GM21381 (cell line): Measurements from ENCODE around the gene ID1.
"Not testable (repeated sequence)": the region's sequence is repeated elsewhere in the genome, so short reads cannot be mapped to it uniquely, and the experiment has no call there.

Source experiments
- ATAC-seq: cut with Tn5 transposase; IDR thresholded peaks from one replicate; pipeline ENCODE4 v1.9.1; 2021; ENCODE audit warnings: mild to moderate bottlenecking, moderate library complexity; ENCODE audit not compliant: unreplicated experiment

The ID1 gene

DNA sequence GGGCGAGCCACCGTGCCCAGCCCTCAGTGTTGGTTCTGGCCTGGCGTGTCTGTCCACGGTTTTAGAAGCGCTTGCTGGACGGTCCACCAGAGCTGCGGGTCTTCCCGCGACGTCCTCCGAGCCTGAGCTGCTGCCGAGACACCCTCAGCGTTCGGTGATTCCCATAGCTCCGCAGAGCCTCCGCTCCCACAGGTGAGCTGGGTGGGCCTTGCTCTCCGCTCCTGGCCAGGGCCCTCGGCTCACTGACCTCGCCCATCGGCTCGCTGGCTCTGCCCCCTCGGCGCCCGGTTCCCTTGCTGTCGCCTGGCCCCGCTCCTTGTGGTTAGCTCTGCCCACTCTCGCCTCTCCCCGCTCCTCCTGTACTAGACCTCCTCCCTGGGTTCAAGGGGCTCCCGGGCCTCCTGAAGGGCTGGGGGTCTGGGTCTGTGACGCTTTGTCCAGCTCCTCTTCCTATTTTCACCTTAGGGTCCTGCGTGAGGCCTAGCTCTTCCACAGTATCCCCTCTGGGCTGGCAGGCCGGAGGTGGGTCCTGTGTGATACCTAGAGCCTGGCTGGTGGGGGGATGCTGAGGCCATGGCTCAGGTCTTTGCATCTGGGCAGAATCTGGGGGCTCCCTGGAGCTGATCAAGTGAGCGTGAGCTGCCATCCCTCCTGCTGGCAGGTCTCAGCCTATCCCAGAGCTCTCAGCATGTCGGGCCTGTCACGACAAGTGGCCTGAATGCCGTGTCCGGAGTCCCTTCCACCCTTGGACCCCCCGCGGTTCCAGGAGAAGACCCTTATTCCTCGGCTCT is 27.7 kb downstream of the ID1 start:
- ATAC-seq = no peak

DNA sequence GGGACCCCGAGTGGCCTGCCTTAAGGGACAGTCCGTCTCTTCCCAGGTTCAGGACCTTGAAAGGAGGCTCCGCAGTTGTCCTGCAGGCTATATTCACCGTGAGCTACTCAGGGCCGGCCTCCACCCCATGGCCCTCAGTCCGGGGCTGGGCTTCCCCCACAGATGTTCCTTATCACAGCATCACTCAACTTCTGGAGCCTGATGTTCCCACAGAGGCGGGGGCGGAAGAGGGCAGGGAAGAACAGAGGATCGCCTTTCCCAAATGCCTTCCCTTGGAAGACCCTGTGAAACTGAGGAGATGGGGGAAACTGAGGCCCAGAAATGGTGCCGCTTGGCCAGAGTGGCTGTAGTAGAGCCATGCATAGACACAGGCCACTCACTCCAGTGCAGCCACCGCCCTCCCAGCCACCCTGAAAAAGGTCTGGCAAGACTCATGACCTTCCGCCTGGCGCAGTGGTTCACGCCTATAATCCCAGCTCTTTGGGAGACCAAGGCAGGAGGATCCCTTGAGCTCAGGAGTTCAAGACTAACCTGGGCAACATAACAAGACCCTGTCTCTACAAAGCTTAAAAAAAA is 28.3 kb downstream of the ID1 start:
- ATAC-seq = no peak

DNA sequence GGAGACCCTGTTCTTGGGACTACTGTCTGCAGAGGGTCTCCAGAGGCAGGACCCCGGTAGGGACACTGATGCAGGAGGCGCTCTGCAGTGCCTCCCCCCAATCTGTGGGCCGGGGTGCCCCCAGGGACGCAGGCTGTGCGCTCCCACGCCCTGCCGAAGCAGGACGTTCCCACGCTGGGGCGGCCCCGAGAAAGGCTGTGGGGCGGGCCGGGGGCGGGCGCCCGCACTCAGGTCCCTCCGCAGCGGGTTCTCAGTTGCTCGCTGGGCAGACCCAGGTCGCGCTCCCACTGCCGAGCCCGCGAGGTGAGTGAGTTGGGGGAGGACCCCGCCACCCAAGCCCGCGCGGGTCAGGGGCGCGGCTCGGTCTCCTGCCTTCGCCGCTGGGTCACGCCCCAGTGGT is 32.6 kb downstream of the ID1 start, which contains the start of gene COX4I2:
COX4I2 (plus strand) TSS at position 253 of the 400 bp plus-strand sequence. CDS start 1,106 bp downstream, outside the sequence.
- ATAC-seq = no peak

DNA sequence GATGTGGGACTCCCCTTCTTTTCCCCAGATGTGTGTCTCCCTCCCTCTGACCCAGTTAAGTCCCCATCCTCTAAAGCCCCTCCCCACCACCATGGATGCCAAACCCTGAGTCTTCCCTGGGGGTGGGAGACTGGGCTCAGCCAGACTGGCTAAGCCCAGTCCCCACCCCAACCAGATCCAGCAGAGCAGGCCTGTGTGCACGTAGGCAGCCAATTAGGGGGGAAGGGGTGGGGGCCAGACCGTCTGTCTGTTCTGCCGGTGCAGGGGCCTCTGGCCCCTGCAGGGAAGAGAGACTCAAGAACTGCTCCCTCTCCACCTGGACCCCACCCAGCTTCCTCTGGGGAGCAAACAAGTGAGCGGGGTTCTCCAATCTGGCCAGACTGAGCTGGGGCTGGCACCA is 33.2 kb downstream of the ID1 start:
- ATAC-seq = no peak

DNA sequence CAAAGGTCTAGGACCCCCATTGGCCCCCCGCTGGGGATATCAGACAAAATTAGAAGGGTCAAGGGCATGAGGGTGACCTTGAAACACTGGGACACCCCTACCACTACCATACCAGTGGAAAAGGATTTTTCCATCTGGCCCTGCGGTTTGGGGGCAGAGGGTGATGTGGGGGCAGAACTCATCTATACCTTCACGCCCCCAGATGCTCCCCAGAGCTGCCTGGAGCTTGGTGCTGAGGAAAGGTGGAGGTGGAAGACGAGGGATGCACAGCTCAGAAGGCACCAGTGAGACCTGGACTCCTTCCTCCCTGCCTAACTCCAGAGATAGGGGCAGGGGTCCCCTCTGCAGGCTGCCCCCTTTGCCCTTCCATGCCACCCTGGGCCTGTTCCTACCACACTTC is 33.7 kb downstream of the ID1 start:
- no peak for ATAC-seq

DNA sequence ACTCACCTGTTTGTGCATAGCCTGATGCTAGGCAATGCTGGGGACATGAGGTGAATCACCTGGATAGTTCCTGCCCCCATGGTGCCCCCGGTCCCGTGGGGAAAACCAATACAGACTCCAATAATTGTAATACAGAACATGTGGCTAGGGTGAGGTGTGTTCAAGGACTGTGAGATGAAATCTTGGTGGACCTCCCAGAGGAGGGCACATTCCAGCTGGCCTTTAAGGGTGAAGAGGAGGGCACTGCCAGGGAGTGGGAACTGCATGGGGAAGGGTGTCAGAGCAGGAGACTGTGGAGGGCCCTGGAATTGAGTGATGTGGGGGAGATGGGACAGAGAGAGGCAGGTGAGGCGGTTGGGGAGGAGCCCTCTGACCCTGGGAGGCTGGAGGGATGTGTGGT is 35.2 kb downstream of the ID1 start:
- ATAC-seq = no peak

DNA sequence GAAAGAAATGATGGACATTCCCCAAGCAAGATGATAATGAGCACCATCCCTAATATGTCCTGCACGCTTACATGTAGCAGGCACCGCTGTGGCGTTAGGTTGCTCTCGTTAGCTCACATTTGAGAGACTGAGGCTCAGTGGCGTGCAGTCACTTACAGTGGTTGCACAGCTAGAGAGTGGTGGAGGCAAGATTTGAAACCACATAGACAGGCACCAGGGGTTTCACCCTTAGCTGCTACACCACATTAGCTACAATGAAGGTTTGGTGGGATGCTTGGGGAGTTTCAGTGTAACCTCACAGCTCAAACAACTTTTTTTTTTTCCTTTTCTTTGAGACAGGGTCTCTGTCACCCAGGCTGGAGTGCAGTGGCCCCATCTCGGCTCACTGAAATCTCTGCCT is 36.3 kb downstream of the ID1 start:
- ATAC-seq = no peak

DNA sequence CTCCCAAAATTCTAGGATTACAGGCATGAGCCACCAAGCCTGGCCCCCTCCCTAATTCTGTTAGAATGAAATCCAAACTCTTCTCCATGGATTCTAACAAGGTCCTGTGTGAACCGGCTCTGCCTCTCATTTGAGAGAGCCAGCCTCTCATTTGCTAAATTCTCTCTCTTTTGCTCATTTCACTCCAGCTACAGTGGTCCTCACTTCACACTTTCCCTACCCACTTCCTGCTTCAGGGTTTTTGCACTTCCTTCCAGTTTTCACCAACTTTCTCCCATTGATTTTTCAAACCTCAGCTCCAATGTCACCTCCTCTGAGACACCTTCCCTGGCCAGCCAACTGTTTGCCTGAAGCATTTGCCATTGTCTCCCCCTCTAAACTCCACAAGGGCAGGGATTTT is 37.7 kb downstream of the ID1 start:
- no peak for ATAC-seq

DNA sequence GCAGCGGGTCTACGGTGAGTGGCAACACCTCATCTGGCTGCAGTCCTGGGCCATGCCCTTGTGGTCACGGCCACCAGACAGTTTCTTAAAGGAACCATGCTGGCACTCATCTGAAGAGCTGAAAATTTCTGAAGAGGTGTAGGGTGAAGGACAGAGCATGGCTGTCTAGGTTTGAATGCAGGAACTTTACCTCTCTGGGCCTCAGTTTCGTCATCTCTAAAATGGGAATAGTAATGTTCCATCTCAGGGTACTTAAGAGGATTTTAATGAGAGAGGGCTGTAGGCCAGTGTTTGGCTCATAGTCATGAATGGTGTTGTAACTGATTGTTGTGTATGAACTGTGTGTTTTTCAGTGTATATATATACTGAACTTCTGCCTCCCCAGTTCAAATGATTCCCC is 38.4 kb downstream of the ID1 start:
- no peak for ATAC-seq

DNA sequence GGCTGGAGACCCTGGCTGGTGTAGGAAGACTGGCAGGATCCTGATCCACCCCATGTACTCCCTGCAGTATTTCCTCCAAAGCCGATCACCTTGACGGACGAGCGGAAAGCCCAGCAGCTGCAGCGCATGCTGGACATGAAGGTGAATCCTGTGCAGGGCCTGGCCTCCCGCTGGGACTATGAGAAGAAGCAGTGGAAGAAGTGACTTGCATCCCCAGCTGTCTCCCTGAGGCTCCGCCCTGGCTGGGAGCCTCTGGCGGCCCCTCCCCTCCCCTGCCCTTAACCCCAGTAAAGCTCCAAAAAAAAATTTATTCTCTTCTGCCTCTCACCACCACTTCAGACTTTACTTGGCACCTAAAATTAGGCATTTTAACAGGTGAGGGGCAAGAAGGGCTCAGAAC is 39.6 kb downstream of the ID1 start:
- ATAC-seq = no peak

DNA sequence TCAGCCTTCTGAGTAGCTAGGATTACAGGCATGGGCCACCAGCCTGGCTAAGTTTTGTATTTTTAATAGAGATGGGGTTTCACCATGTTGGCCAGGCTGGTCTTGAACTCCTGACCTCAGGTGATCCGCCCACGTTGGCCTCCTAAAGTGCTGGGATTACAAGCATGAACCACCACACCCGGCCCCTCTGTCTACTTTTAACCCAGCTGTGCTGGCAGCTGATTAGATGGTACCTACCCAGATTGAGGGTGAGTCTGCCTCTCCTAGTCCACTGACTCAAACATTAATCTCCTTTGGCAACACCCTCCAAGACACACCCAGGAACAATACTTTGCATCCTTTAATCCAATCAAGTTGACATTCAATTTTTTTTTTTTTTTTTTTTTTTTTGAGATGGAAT is 43.0 kb downstream of the ID1 start:
- not testable (repeated sequence) for ATAC-seq

DNA sequence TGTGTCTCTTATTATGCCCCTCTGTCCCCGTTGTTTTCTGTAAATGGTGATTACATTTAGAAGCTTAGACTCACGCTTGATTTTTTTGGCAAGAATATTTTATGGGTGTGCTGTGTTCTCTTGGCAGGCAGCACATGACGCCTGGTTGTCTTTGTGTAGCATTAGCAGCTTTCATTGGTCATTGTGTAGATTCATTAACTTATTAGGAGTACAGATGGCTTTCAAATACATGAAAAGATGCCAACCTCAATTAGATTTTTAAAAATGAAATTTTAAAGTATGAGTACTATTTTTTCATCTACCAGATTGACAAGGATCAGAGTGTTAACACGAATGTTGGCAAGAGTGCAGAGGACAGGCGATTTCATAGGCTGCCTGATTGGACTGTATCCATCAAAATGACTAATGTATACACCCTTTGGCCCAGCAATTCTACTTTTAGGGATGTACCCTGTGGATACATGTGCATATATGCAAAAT is 47.9 kb downstream of the ID1 start:
- no peak for ATAC-seq

DNA sequence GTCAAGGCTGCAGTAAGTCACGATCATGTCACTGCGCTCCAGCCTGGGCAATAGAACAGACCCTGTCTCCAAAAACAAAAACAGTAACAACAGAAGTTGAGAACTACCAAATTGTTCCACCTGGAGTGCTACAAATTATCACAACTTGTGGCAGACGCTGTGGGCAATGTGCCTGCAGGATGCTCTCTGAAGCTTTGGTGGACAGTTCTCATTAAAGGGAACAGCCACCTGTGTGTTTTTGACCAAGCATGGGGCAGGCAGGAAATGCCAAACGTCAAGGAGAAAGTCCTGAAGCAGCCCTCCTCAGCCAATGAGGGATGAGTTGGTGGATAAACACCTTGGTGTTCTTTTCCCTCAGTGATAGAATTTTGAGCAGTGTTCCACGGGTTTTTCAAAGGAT is 48.5 kb downstream of the ID1 start:
- no peak for ATAC-seq

DNA sequence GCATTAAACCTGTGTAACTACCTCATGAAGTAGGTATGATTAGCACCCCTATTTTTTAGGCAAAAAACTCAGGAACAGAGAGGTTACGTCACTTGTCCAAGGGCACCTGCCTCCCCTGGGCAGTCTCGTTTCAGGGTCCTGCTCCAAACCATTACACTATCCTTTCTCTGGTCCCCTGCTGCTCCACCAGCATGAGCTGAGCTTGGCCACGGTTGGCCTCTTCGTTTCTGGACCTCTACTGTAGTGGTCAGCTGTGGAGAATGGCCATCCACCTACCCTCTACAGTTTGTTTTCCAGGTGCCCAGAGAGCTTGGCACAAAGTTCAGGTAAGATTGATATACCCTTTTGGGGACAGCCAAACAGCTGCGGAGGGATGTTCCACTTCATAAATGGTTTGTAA is 49.4 kb downstream of the ID1 start:
- no peak for ATAC-seq
